ENCODE data around the gene HNRNPA1L2.
A peak's percentile ranks its signal among the peaks of the same experiment; 100 is the strongest.
"Not testable (repeated sequence)": the region's sequence is repeated elsewhere in the genome, so short reads cannot be mapped to it uniquely, and the experiment has no call there.

The HNRNPA1L2 gene

GRCh38 chr13:52642131-52642530 lies at the start of gene HNRNPA1L2:
HNRNPA1L2 (plus strand) TSS chr13:52642431; CDS start chr13:52642493, 62 bp downstream.
- Histone ChIP-seq H3K4me3 (replicated peaks; ENCODE audit: low read depth, low read length) (no peak within 1 kb of the TSS), H3K36me3 (ENCODE audit: control insufficient read depth, insufficient read depth, low read length) (peaks cover 3% of the 10 kb centered on the region), H3K27me3 (replicated peaks; ENCODE audit: control insufficient read depth, insufficient read depth, low read length) (no peaks in the 10 kb centered on the region)
- no peak for TF ChIP-seq CTCF (IDR thresholded peaks at IDR 0.05; ENCODE audit: insufficient read depth, low read length, poor library complexity, severe bottlenecking)
- DNase-seq (ENCODE audit: extremely low read depth, insufficient read length), result no peak

- not testable (repeated sequence) for H3K36me3 ChIP-seq (ENCODE audit: control insufficient read depth, insufficient read depth, low read length); H3K4me3 ChIP-seq (replicated peaks; ENCODE audit: low read depth, low read length); DNase-seq (ENCODE audit: extremely low read depth, insufficient read length); H3K27me3 ChIP-seq (replicated peaks; ENCODE audit: control insufficient read depth, insufficient read depth, low read length)
Observed at GRCh38 chr13:52593175-52593574, 49.1 kb upstream of the HNRNPA1L2 start.

- not testable (repeated sequence) for H3K36me3 ChIP-seq (ENCODE audit: control insufficient read depth, insufficient read depth, low read length); H3K27me3 ChIP-seq (replicated peaks; ENCODE audit: control insufficient read depth, insufficient read depth, low read length); DNase-seq (ENCODE audit: extremely low read depth, insufficient read length)
Observed at GRCh38 chr13:52593812-52594211, 48.4 kb upstream of the HNRNPA1L2 start.

GRCh38 chr13:52594295-52594694 lies 47.9 kb upstream of the HNRNPA1L2 start:
- not testable (repeated sequence) for DNase-seq (ENCODE audit: extremely low read depth, insufficient read length); H3K27me3 ChIP-seq (replicated peaks; ENCODE audit: control insufficient read depth, insufficient read depth, low read length); H3K36me3 ChIP-seq (ENCODE audit: control insufficient read depth, insufficient read depth, low read length); H3K4me3 ChIP-seq (replicated peaks; ENCODE audit: low read depth, low read length)

More at GRCh38 chr13:52593812-52594211, 48.4 kb upstream of the HNRNPA1L2 start:
- H3K4me3 ChIP-seq (replicated peaks; ENCODE audit: low read depth, low read length), result not testable (repeated sequence)

- DNase-seq (ENCODE audit: extremely low read depth, insufficient read length), result no peak
- no peak for TF ChIP-seq CTCF (IDR thresholded peaks at IDR 0.05; ENCODE audit: insufficient read depth, low read length, poor library complexity, severe bottlenecking)
- no peaks in the 10 kb centered on the region for H3K36me3 ChIP-seq (ENCODE audit: control insufficient read depth, insufficient read depth, low read length)
Observed at GRCh38 chr13:52597676-52598075, 44.6 kb upstream of the HNRNPA1L2 start.

GRCh38 chr13:52599037-52599847 lies 43.0 kb upstream of the HNRNPA1L2 start:
- no peaks in the 10 kb centered on the region for H3K27me3 ChIP-seq (replicated peaks; ENCODE audit: control insufficient read depth, insufficient read depth, low read length)
- DNase-seq (ENCODE audit: extremely low read depth, insufficient read length), result no peak
- peak overlapping the region; percentile 29 for H3K4me3 ChIP-seq (replicated peaks; ENCODE audit: low read depth, low read length)
- TF ChIP-seq CTCF (IDR thresholded peaks at IDR 0.05; ENCODE audit: insufficient read depth, low read length, poor library complexity, severe bottlenecking), result no peak
- H3K36me3 ChIP-seq (ENCODE audit: control insufficient read depth, insufficient read depth, low read length), result no peaks in the 10 kb centered on the region

More at GRCh38 chr13:52597676-52598075, 44.6 kb upstream of the HNRNPA1L2 start:
- Histone ChIP-seq H3K27me3 (replicated peaks; ENCODE audit: control insufficient read depth, insufficient read depth, low read length) (no peaks in the 10 kb centered on the region), H3K4me3 (replicated peaks; ENCODE audit: low read depth, low read length) (no peak overlapping the region)

- Histone ChIP-seq H3K36me3 (ENCODE audit: control insufficient read depth, insufficient read depth, low read length) (no peaks in the 10 kb centered on the region), H3K4me3 (replicated peaks; ENCODE audit: low read depth, low read length) (peak overlapping the region; percentile 33), H3K27me3 (replicated peaks; ENCODE audit: control insufficient read depth, insufficient read depth, low read length) (no peaks in the 10 kb centered on the region)
- no peak for TF ChIP-seq CTCF (IDR thresholded peaks at IDR 0.05; ENCODE audit: insufficient read depth, low read length, poor library complexity, severe bottlenecking)
- peak; percentile 41 for DNase-seq (ENCODE audit: extremely low read depth, insufficient read length)
Observed at GRCh38 chr13:52599848-52600603, 42.2 kb upstream of the HNRNPA1L2 start.

Measured in GM06990 (cell line).